ENCODE data around the gene TAS2R16.

Gene TAS2R16

GRCh38 chr7:122995600-122995999 lies at the start of gene TAS2R16:
Gene TAS2R16, minus strand, starts transcription at chr7:122995700. Its CDS starts 66 bp downstream, at chr7:122995634.
- no peak within 1 kb of the TSS for H3K4me3 ChIP-seq (ENCODE audit: low read length)
- no peak for TF ChIP-seq ZNF274 (IDR thresholded peaks at IDR 0.05; ENCODE audit: low read depth, low read length)

- H3K4me3 ChIP-seq (ENCODE audit: low read length) = no peak overlapping the region
- no peak for TF ChIP-seq ZNF274 (IDR thresholded peaks at IDR 0.05; ENCODE audit: low read depth, low read length)
Observed at GRCh38 chr7:123043642-123044041, 48.1 kb upstream of the TAS2R16 start.

GRCh38 chr7:123041101-123041500 lies 45.6 kb upstream of the TAS2R16 start:
- H3K4me3 ChIP-seq (ENCODE audit: low read length) = no peak overlapping the region
- no peak for TF ChIP-seq ZNF274 (IDR thresholded peaks at IDR 0.05; ENCODE audit: low read depth, low read length)

- no peak for TF ChIP-seq ZNF274 (IDR thresholded peaks at IDR 0.05; ENCODE audit: low read depth, low read length)
- H3K4me3 ChIP-seq (ENCODE audit: low read length) = no peak overlapping the region
Observed at GRCh38 chr7:123039269-123039668, 43.8 kb upstream of the TAS2R16 start.

- TF ChIP-seq ZNF274 (IDR thresholded peaks at IDR 0.05; ENCODE audit: low read depth, low read length) = no peak
- no peak overlapping the region for H3K4me3 ChIP-seq (ENCODE audit: low read length)
Observed at GRCh38 chr7:123034106-123034505, 38.6 kb upstream of the TAS2R16 start.

GRCh38 chr7:123030631-123031030 lies 35.1 kb upstream of the TAS2R16 start:
- no peak for TF ChIP-seq ZNF274 (IDR thresholded peaks at IDR 0.05; ENCODE audit: low read depth, low read length)
- H3K4me3 ChIP-seq (ENCODE audit: low read length) = no peak overlapping the region

GRCh38 chr7:123028339-123028738 lies 32.8 kb upstream of the TAS2R16 start:
- no peak for TF ChIP-seq ZNF274 (IDR thresholded peaks at IDR 0.05; ENCODE audit: low read depth, low read length)
- no peak overlapping the region for H3K4me3 ChIP-seq (ENCODE audit: low read length)

- TF ChIP-seq ZNF274 (IDR thresholded peaks at IDR 0.05; ENCODE audit: low read depth, low read length) = no peak
Observed at GRCh38 chr7:123026251-123026650, 30.8 kb upstream of the TAS2R16 start.

GRCh38 chr7:123024989-123025758 lies 29.7 kb upstream of the TAS2R16 start:
- no peak for TF ChIP-seq ZNF274 (IDR thresholded peaks at IDR 0.05; ENCODE audit: low read depth, low read length)
- H3K4me3 ChIP-seq (ENCODE audit: low read length) = no peak overlapping the region

More at GRCh38 chr7:123026251-123026650, 30.8 kb upstream of the TAS2R16 start:
- H3K4me3 ChIP-seq (ENCODE audit: low read length) = no peak overlapping the region

- no peak for TF ChIP-seq ZNF274 (IDR thresholded peaks at IDR 0.05; ENCODE audit: low read depth, low read length)
- no peak overlapping the region for H3K4me3 ChIP-seq (ENCODE audit: low read length)
Observed at GRCh38 chr7:123023126-123023525, 27.6 kb upstream of the TAS2R16 start.

GRCh38 chr7:123022576-123022975 lies 27.1 kb upstream of the TAS2R16 start:
- TF ChIP-seq ZNF274 (IDR thresholded peaks at IDR 0.05; ENCODE audit: low read depth, low read length) = no peak

GRCh38 chr7:123012435-123012834 lies 16.9 kb upstream of the TAS2R16 start:
- TF ChIP-seq ZNF274 (IDR thresholded peaks at IDR 0.05; ENCODE audit: low read depth, low read length) = no peak
- no peak overlapping the region for H3K4me3 ChIP-seq (ENCODE audit: low read length)

More at GRCh38 chr7:123022576-123022975, 27.1 kb upstream of the TAS2R16 start:
- H3K4me3 ChIP-seq (ENCODE audit: low read length) = no peak overlapping the region

GRCh38 chr7:123011766-123012369 lies 16.4 kb upstream of the TAS2R16 start:
- no peak for TF ChIP-seq ZNF274 (IDR thresholded peaks at IDR 0.05; ENCODE audit: low read depth, low read length)
- H3K4me3 ChIP-seq (ENCODE audit: low read length) = no peak overlapping the region

GRCh38 chr7:123004931-123005330 lies 9.4 kb upstream of the TAS2R16 start:
- H3K4me3 ChIP-seq (ENCODE audit: low read length) = no peak overlapping the region
- TF ChIP-seq ZNF274 (IDR thresholded peaks at IDR 0.05; ENCODE audit: low read depth, low read length) = no peak

GRCh38 chr7:123003539-123004126 lies 8.1 kb upstream of the TAS2R16 start:
- no peak for TF ChIP-seq ZNF274 (IDR thresholded peaks at IDR 0.05; ENCODE audit: low read depth, low read length)
- no peak overlapping the region for H3K4me3 ChIP-seq (ENCODE audit: low read length)

All from GM08714 (cell line).